ENCODE measurements around the gene SHANK1. TPM values are rescaled to one million over a fixed set of nuclear protein-coding genes. Genes with fewer than 3 reads are reported as not detected.

The SHANK1 gene
- total RNA-seq, 4 donors from 2014 or later: 0.06 TPM; not detected in 3

GRCh38 chr19:50716178-50717025 is 3.2 kb downstream of the SHANK1 start:
- DNase-seq: no peak
- H3K36me3 ChIP-seq: no peaks in the 10 kb centered on the region
- intact Hi-C loops (cut with DNase I): no loop called here
- no peak overlapping the region for H3K4me3 ChIP-seq
- H3K4me1 ChIP-seq: peaks cover 13 to 38% (median 24%) of the 10 kb centered on the region in 3 donors
- H3K9me3 ChIP-seq: no peaks in the 10 kb centered on the region
- WGBS, 2 donors: 85 to 87% methylated on average over 4 to 7 of the region's 39 CpGs
- TF ChIP-seq CTCF (IDR thresholded peaks at IDR 0.05) (no peak), POLR2A (IDR thresholded peaks at IDR 0.05) (no peak)
- no peak overlapping the region for H3K27ac ChIP-seq
- peaks cover 0 to 95% (median 11%) of the 10 kb centered on the region in 4 donors for H3K27me3 ChIP-seq

GRCh38 chr19:50713556-50714236 is 5.9 kb downstream of the SHANK1 start:
- H3K4me3 ChIP-seq: no peak overlapping the region
- WGBS, 2 donors: 74 to 81% methylated on average over 16 to 22 of the region's 22 CpGs
- no peak overlapping the region for H3K27ac ChIP-seq
- H3K36me3 ChIP-seq: no peaks in the 10 kb centered on the region
- no peak for TF ChIP-seq POLR2A (IDR thresholded peaks at IDR 0.05)
- no peak for TF ChIP-seq CTCF (IDR thresholded peaks at IDR 0.05)
- no peak for DNase-seq
- peaks cover 0 to 92% (median 7%) of the 10 kb centered on the region in 4 donors for H3K27me3 ChIP-seq
- H3K9me3 ChIP-seq: no peaks in the 10 kb centered on the region
- peaks cover 7 to 11% (median 8%) of the 10 kb centered on the region in 3 donors for H3K4me1 ChIP-seq
- intact Hi-C loops (cut with DNase I): no loop called here

GRCh38 chr19:50712833-50713232 is 6.8 kb downstream of the SHANK1 start:
- WGBS, 2 donors: 59 to 74% methylated on average over 4 to 6 of the region's 6 CpGs

GRCh38 chr19:50711805-50712204 is 7.8 kb downstream of the SHANK1 start:
- no peaks in the 10 kb centered on the region for H3K4me1 ChIP-seq
- H3K27ac ChIP-seq: no peak overlapping the region
- DNase-seq: no peak
- no peak for TF ChIP-seq CTCF (IDR thresholded peaks at IDR 0.05)
- TF ChIP-seq POLR2A (IDR thresholded peaks at IDR 0.05): no peak
- 50 to 77% methylated on average over 1 to 6 of the region's 9 CpGs for WGBS, 2 donors
- no peaks in the 10 kb centered on the region for H3K9me3 ChIP-seq
- intact Hi-C loops (cut with DNase I): no loop called here
- no peak overlapping the region for H3K4me3 ChIP-seq
- no peaks in the 10 kb centered on the region for H3K36me3 ChIP-seq
- peaks cover 0 to 78% (median 0%) of the 10 kb centered on the region in 4 donors for H3K27me3 ChIP-seq

More at GRCh38 chr19:50712833-50713232, 6.8 kb downstream of the SHANK1 start:
- Histone ChIP-seq H3K36me3 (no peaks in the 10 kb centered on the region), H3K9me3 (no peaks in the 10 kb centered on the region), H3K27me3 (peaks cover 0 to 88% (median under 1%) of the 10 kb centered on the region in 4 donors), H3K27ac (no peak overlapping the region), H3K4me1 (peaks cover 0 to 3% (median 0%) of the 10 kb centered on the region in 3 donors), H3K4me3 (no peak overlapping the region)
- no peak for DNase-seq
- intact Hi-C loops (cut with DNase I): no loop called here
- TF ChIP-seq POLR2A (IDR thresholded peaks at IDR 0.05) (no peak), CTCF (IDR thresholded peaks at IDR 0.05) (no peak)

GRCh38 chr19:50711196-50711595 is 8.4 kb downstream of the SHANK1 start:
- Histone ChIP-seq H3K4me3 (no peak overlapping the region), H3K36me3 (no peaks in the 10 kb centered on the region), H3K27me3 (peaks cover 0 to 75% (median 0%) of the 10 kb centered on the region in 4 donors), H3K4me1 (no peaks in the 10 kb centered on the region), H3K27ac (no peak overlapping the region), H3K9me3 (no peaks in the 10 kb centered on the region)
- TF ChIP-seq POLR2A (IDR thresholded peaks at IDR 0.05) (no peak), CTCF (IDR thresholded peaks at IDR 0.05) (no peak)
- intact Hi-C loops (cut with DNase I): no loop called here
- no peak for DNase-seq
- WGBS, 2 donors: 77 to 87% methylated on average over 8 of the region's 11 CpGs
